Middle frontal gyrus (tissue), 1 donor: ENCODE measurements around the gene SRGAP1.
"Not testable (repeated sequence)": the region's sequence is repeated elsewhere in the genome, so short reads cannot be mapped to it uniquely, and the experiment has no call there.

Experiments
- DNase-seq: peaks from one replicate; pipeline ENCODE4 v3.0.0-alpha.2; 2015; ENCODE audit warnings: low spot score; ENCODE audit errors: extremely low spot score

The SRGAP1 gene

GRCh38 chr12:64042911-64043310, 198.4 kb downstream of the SRGAP1 start:
- no peak for DNase-seq

GRCh38 chr12:64044191-64044590, 199.7 kb downstream of the SRGAP1 start:
- no peak for DNase-seq

- no peak for DNase-seq
Measured at GRCh38 chr12:64051057-64051456, 206.6 kb downstream of the SRGAP1 start.

GRCh38 chr12:64053117-64053516, 208.6 kb downstream of the SRGAP1 start:
- no peak for DNase-seq

- no peak for DNase-seq
Measured at GRCh38 chr12:64054079-64054520, 209.6 kb downstream of the SRGAP1 start.

- no peak for DNase-seq
Measured at GRCh38 chr12:64056741-64057140, 212.2 kb downstream of the SRGAP1 start.

- DNase-seq = no peak
Measured at GRCh38 chr12:64057706-64058105, 213.2 kb downstream of the SRGAP1 start.

- DNase-seq = no peak
Measured at GRCh38 chr12:64058541-64059265, 214.2 kb downstream of the SRGAP1 start.

- no peak for DNase-seq
Measured at GRCh38 chr12:64059685-64060084, 215.2 kb downstream of the SRGAP1 start.

- no peak for DNase-seq
Measured at GRCh38 chr12:64061868-64062375, 217.4 kb downstream of the SRGAP1 start.

- DNase-seq = no peak
Measured at GRCh38 chr12:64063121-64063520, 218.6 kb downstream of the SRGAP1 start.

- no peak for DNase-seq
Measured at GRCh38 chr12:64064240-64064639, 219.7 kb downstream of the SRGAP1 start.

GRCh38 chr12:64064706-64065105, 220.2 kb downstream of the SRGAP1 start:
- no peak for DNase-seq

GRCh38 chr12:64065881-64066451, 221.5 kb downstream of the SRGAP1 start:
- no peak for DNase-seq

- DNase-seq = no peak
Measured at GRCh38 chr12:64066776-64067175, 222.3 kb downstream of the SRGAP1 start.

GRCh38 chr12:64070454-64070853, 226.0 kb downstream of the SRGAP1 start:
- no peak for DNase-seq

GRCh38 chr12:64072916-64073575, 228.5 kb downstream of the SRGAP1 start:
- no peak for DNase-seq

GRCh38 chr12:64076565-64076964, 232.1 kb downstream of the SRGAP1 start:
- not testable (repeated sequence) for DNase-seq

GRCh38 chr12:64077922-64078321, 233.4 kb downstream of the SRGAP1 start:
- no peak for DNase-seq

GRCh38 chr12:64080319-64081007, 236.0 kb downstream of the SRGAP1 start:
- no peak for DNase-seq

- no peak for DNase-seq
Measured at GRCh38 chr12:64081008-64081404, 236.5 kb downstream of the SRGAP1 start.

- DNase-seq = no peak
Measured at GRCh38 chr12:64082116-64082515, 237.6 kb downstream of the SRGAP1 start.
